Right renal pelvis (tissue), 4 donors: Measurements from ENCODE around the gene SH3BP5. TPM values are rescaled to one million over a fixed set of nuclear protein-coding genes. Genes with fewer than 3 reads are reported as not detected.

Experiments used
- DNase-seq, 4 donors: peaks; one replicate each; pipeline ENCODE4 v3.0.0-alpha.2; 2013; ENCODE audit warnings: low read depth in 4 of 4, low spot score in 3 of 4, missing footprints in 1 of 4
- polyA plus RNA-seq, 4 donors: library from polyadenylated mRNA; unstranded; fragments of 120-200 nt; gene quantifications; one replicate each; pipeline ENCODE4 v1.2.1, GENCODE V29; 2013; ENCODE audit not compliant: insufficient read length in 4 of 4

The SH3BP5 gene
- polyA plus RNA-seq, 4 donors = 58.3 to 65.4 (median 61.1) TPM

GRCh38 chr3:15348246-15348645 is 15.9 kb upstream of the SH3BP5 start:
- no peak for DNase-seq

- DNase-seq = no peak
Measured at GRCh38 chr3:15347737-15348110, 15.3 kb upstream of the SH3BP5 start.

GRCh38 chr3:15347063-15347736 is 14.8 kb upstream of the SH3BP5 start:
- no peak for DNase-seq

- no peak for DNase-seq
Measured at GRCh38 chr3:15346516-15346915, 14.1 kb upstream of the SH3BP5 start.

- DNase-seq = no peak
Measured at GRCh38 chr3:15345608-15346137, 13.3 kb upstream of the SH3BP5 start.

- no peak for DNase-seq
Measured at GRCh38 chr3:15345066-15345607, 12.8 kb upstream of the SH3BP5 start.

GRCh38 chr3:15342945-15343344 is 10.6 kb upstream of the SH3BP5 start:
- no peak for DNase-seq

GRCh38 chr3:15342246-15342645 is 9.9 kb upstream of the SH3BP5 start:
- DNase-seq = no peak

GRCh38 chr3:15341030-15341726 is 8.8 kb upstream of the SH3BP5 start:
- DNase-seq = no peak

- DNase-seq = no peak
Measured at GRCh38 chr3:15339786-15340215, 7.4 kb upstream of the SH3BP5 start.

GRCh38 chr3:15339001-15339400 is 6.6 kb upstream of the SH3BP5 start:
- no peak for DNase-seq

- no peak for DNase-seq
Measured at GRCh38 chr3:15337963-15338362, 5.6 kb upstream of the SH3BP5 start.

GRCh38 chr3:15336057-15336456 is 3.7 kb upstream of the SH3BP5 start:
- no peak for DNase-seq

GRCh38 chr3:15333956-15334263 is 1.5 kb upstream of the SH3BP5 start:
- DNase-seq = no peak

- DNase-seq = no peak
Measured at GRCh38 chr3:15333099-15333955, 941 bp upstream of the SH3BP5 start.

GRCh38 chr3:15331606-15332404 is 581 bp downstream of the SH3BP5 start:
- DNase-seq = no peak

- DNase-seq = no peak
Measured at GRCh38 chr3:15331072-15331605, 1.2 kb downstream of the SH3BP5 start.

GRCh38 chr3:15330031-15330596 is 2.3 kb downstream of the SH3BP5 start:
- no peak for DNase-seq
